ENCODE results near the gene TBCCD1.
"Not testable (repeated sequence)": the region's sequence is repeated elsewhere in the genome, so short reads cannot be mapped to it uniquely, and the experiment has no call there.

Gene TBCCD1

GRCh38 chr3:186570096-186570940 lies 3.2 kb upstream of the TBCCD1 start, which contains the start of gene DNAJB11:
Gene DNAJB11, plus strand, starts transcription at chr3:186570720. Its CDS starts 178 bp downstream, at chr3:186570898.
- Histone ChIP-seq H3K27ac (peak within 1 kb of the TSS; percentile 80 to 96 (median 89)), H3K4me2 (peak within 1 kb of the TSS; percentile 93 to 99 (median 96)), H3K27me3 (no peaks in the 10 kb centered on the region), H3K9ac (peak within 1 kb of the TSS; percentile 82 to 96 (median 91)), H3K4me3 (peak within 1 kb of the TSS; percentile 74 to 97 (median 86)), H3K4me1 (peaks cover 41 to 70% (median 49%) of the 10 kb centered on the region in 10 experiments), H3K9me3 (replicated peaks in 1 of 11) (no peaks in the 10 kb centered on the region), H3K36me3 (peaks cover 31 to 35% (median 35%) of the 10 kb centered on the region in 11 experiments), H4K20me1 (peaks cover 0 to 39% (median 15%) of the 10 kb centered on the region in 11 experiments; a peak in 12 of 22 replicates)
- peak in 3 of 11 experiments; percentile 31 to 47 (median 45); a peak in 5 of 22 replicates for TF ChIP-seq Cebpa-rat (IDR thresholded peaks at IDR 0.05)

GRCh38 chr3:186569779-186570095 lies 2.6 kb upstream of the TBCCD1 start:
- Histone ChIP-seq H3K36me3 (peaks cover 25 to 29% (median 29%) of the 10 kb centered on the region in 11 experiments), H3K9me3 (replicated peaks in 1 of 11) (no peaks in the 10 kb centered on the region), H3K4me1 (peaks cover 41 to 74% (median 50%) of the 10 kb centered on the region in 10 experiments), H3K4me2 (peak overlapping the region; percentile 76 to 97 (median 94)), H3K9ac (peak overlapping the region; percentile 79 to 96 (median 85)), H4K20me1 (peaks cover 0 to 35% (median 13%) of the 10 kb centered on the region in 11 experiments; a peak in 10 of 22 replicates), H3K27me3 (no peaks in the 10 kb centered on the region), H3K4me3 (peak overlapping the region; percentile 74 to 97 (median 86)), H3K27ac (peak overlapping the region; percentile 17 to 89 (median 75); a peak in 21 of 22 replicates)
- TF ChIP-seq Cebpa-rat (IDR thresholded peaks at IDR 0.05) = no peak

GRCh38 chr3:186569361-186569760 lies 2.2 kb upstream of the TBCCD1 start:
- Histone ChIP-seq H3K9ac (peak overlapping the region; percentile 79 to 96 (median 85)), H4K20me1 (peaks cover 0 to 31% (median 12%) of the 10 kb centered on the region in 11 experiments; a peak in 10 of 22 replicates), H3K36me3 (peaks cover 22 to 26% (median 25%) of the 10 kb centered on the region in 11 experiments), H3K4me2 (peak overlapping the region; percentile 76 to 97 (median 94)), H3K4me1 (peaks cover 41 to 70% (median 50%) of the 10 kb centered on the region in 10 experiments), H3K27ac (peak overlapping the region in 9 of 11 experiments; percentile 64 to 89 (median 75); a peak in 15 of 22 replicates), H3K4me3 (peak overlapping the region; percentile 74 to 97 (median 86))
- not testable (repeated sequence) for H3K27me3 ChIP-seq; H3K9me3 ChIP-seq (replicated peaks in 1 of 11)

DNA sequence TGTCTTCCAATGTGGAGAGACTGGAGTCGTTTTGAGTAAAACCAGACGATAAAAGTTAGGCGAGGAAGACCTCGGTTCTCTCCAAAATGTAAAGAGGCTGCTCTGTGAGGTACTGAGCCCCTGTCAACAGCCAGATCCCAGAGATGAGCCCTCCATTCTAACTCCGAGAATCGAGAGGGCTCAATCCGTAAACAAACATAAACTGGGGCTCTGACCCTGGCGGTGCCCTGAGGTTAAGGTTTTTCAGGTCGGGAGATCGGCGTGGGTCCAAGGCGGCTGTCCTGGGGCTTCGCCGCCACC lies 417 bp downstream of the TBCCD1 start:
- Histone ChIP-seq H3K27ac (peak overlapping the region; percentile 75 to 89 (median 81)), H3K9ac (peak overlapping the region; percentile 86 to 94 (median 90)), H3K27me3 (no peaks in the 10 kb centered on the region), H3K9me3 (replicated peaks in 1 of 11) (no peaks in the 10 kb centered on the region), H3K4me3 (peak overlapping the region; percentile 74 to 98 (median 88)), H3K36me3 (peaks cover 7 to 25% (median 24%) of the 10 kb centered on the region in 11 experiments; a peak in 21 of 22 replicates), H3K4me2 (peak overlapping the region; percentile 83 to 97 (median 95)), H3K4me1 (peaks cover 37 to 57% (median 41%) of the 10 kb centered on the region in 10 experiments), H4K20me1 (peaks cover 0 to 9% (median 0%) of the 10 kb centered on the region in 11 experiments; a peak in 6 of 22 replicates)
- no peak for TF ChIP-seq Cebpa-rat (IDR thresholded peaks at IDR 0.05)

- H3K4me3 ChIP-seq = no peak overlapping the region
- TF ChIP-seq Cebpa-rat (IDR thresholded peaks at IDR 0.05) = no peak
- 0 out of 22 replicates have a peak overlapping the region, but pooled peaks of 1 of the 11 experiments have one; percentile 94 for H3K4me2 ChIP-seq
- peaks cover 0 to 6% (median 0%) of the 10 kb centered on the region in 11 experiments; a peak in 1 of 22 replicates for H4K20me1 ChIP-seq
- H3K9me3 ChIP-seq (replicated peaks in 1 of 11) = no peaks in the 10 kb centered on the region
- peaks cover 17 to 45% (median 39%) of the 10 kb centered on the region in 11 experiments; a peak in 21 of 22 replicates for H3K36me3 ChIP-seq
- no peak overlapping the region for H3K9ac ChIP-seq
- peaks cover 27 to 49% (median 32%) of the 10 kb centered on the region in 10 experiments for H3K4me1 ChIP-seq
- H3K27ac ChIP-seq = no peak overlapping the region
- H3K27me3 ChIP-seq = no peaks in the 10 kb centered on the region
These were observed 2.6 kb downstream of the TBCCD1 start for GRCh38 chr3:186564586-186564985.

- Histone ChIP-seq H3K4me3 (no peak overlapping the region), H3K4me2 (peak overlapping the region in 2 of 11 experiments; percentile 32 to 39; a peak in 2 of 22 replicates), H4K20me1 (no peaks in the 10 kb centered on the region), H3K27ac (no peak overlapping the region), H3K27me3 (no peaks in the 10 kb centered on the region), H3K9me3 (replicated peaks in 1 of 11) (no peaks in the 10 kb centered on the region), H3K36me3 (peaks cover 78 to 99% (median 94%) of the 10 kb centered on the region in 11 experiments), H3K4me1 (peaks cover 0 to 12% (median 0%) of the 10 kb centered on the region in 10 experiments; a peak in 5 of 20 replicates), H3K9ac (no peak overlapping the region)
- no peak for TF ChIP-seq Cebpa-rat (IDR thresholded peaks at IDR 0.05)
These were observed 14.6 kb downstream of the TBCCD1 start for GRCh38 chr3:186552408-186553031.

DNA sequence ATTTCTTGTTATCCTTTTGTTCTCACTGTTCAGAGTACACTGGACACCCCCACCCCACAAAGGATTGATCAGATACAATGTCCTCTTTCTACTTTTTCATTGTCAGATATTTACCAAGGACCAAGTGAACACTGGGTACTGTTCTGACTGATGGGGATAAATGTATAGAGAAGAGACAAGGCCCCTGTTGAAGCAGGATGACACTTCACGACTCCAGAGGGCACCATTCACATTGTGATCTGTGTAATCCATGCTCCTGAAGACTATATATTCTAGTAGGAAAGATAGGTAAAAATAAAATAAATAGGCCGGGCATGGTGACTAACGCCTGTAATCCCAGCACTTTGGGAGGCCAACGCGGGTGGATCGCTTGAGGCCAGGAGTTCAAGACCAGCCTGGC lies 15.8 kb downstream of the TBCCD1 start:
- no peaks in the 10 kb centered on the region for H3K27me3 ChIP-seq
- no peak overlapping the region for H3K27ac ChIP-seq
- peaks cover 75 to 99% (median 92%) of the 10 kb centered on the region in 11 experiments for H3K36me3 ChIP-seq
- no peak overlapping the region for H3K4me2 ChIP-seq
- H3K4me3 ChIP-seq = no peak overlapping the region
- H3K9me3 ChIP-seq (replicated peaks in 1 of 11) = no peaks in the 10 kb centered on the region
- H4K20me1 ChIP-seq = no peaks in the 10 kb centered on the region
- TF ChIP-seq Cebpa-rat (IDR thresholded peaks at IDR 0.05) = no peak
- H3K9ac ChIP-seq = no peak overlapping the region
- H3K4me1 ChIP-seq = peaks cover 0 to 12% (median 0%) of the 10 kb centered on the region in 10 experiments; a peak in 5 of 20 replicates

- H3K27ac ChIP-seq = no peak overlapping the region
These were observed 17.6 kb downstream of the TBCCD1 start for GRCh38 chr3:186549497-186549896.

More at GRCh38 chr3:186549497-186549896, 17.6 kb downstream of the TBCCD1 start:
- Histone ChIP-seq H3K36me3 (peaks cover 61 to 91% (median 77%) of the 10 kb centered on the region in 11 experiments), H3K27me3 (no peaks in the 10 kb centered on the region), H3K9ac (0 out of 22 replicates have a peak overlapping the region, but pooled peaks of 1 of the 11 experiments have one; percentile 11), H3K4me1 (peaks cover 0 to 12% (median 0%) of the 10 kb centered on the region in 10 experiments; a peak in 5 of 20 replicates), H3K4me2 (no peak overlapping the region), H3K4me3 (no peak overlapping the region), H4K20me1 (no peaks in the 10 kb centered on the region), H3K9me3 (replicated peaks in 1 of 11) (no peaks in the 10 kb centered on the region)
- TF ChIP-seq Cebpa-rat (IDR thresholded peaks at IDR 0.05) = no peak
